BJ (cell line): ENCODE data around the gene ARMC10. TPM values are rescaled to one million over a fixed set of nuclear protein-coding genes. Genes with fewer than 3 reads are reported as not detected.

Source experiments
- CTCF ChIA-PET: fragments of 350-600 bp; formaldehyde crosslinking; extraction: SDS; loops from one replicate; lab custom pipeline; 2021; ENCODE audit warnings: antibody characterized with exemption, inconsistent platforms; lab: Yijun Ruan, JAX
- POLR2A ChIA-PET: fragments of 300-600 bp; sonication (Branson Sonifier 250); formaldehyde crosslinking; extraction: SDS; loops from one replicate; lab custom pipeline; 2021; ENCODE audit warnings: antibody characterized with exemption; lab: Charles Lee
- DNase-seq: peaks from one replicate; pipeline ENCODE4 v3.0.0-alpha.2; 2011; ENCODE audit warnings: low read depth
- H3K27me3 ChIP-seq: 2 replicates; pipeline ENCODE4 v1.6.0; 2011; ENCODE audit warnings: low read length; ENCODE audit not compliant: control insufficient read depth, insufficient read depth
- H3K36me3 ChIP-seq: 2 replicates; pipeline ENCODE4 v1.5.1; 2011; ENCODE audit warnings: low read length; ENCODE audit not compliant: control insufficient read depth, insufficient read depth
- H3K4me3 ChIP-seq: 2 replicates; pipeline ENCODE4 v1.5.1; 2011; ENCODE audit warnings: low read depth, mild to moderate bottlenecking, control low read depth, low read length
- CTCF ChIP-seq: IDR thresholded peaks from 2 replicates; pipeline ENCODE4 v1.5.1; 2011; ENCODE audit warnings: low read depth, mild to moderate bottlenecking, control low read depth, inconsistent platforms, low read length, moderate library complexity; ENCODE audit not compliant: insufficient read depth
- polyA plus RNA-seq: library from polyadenylated mRNA; depleted of rRNA; stranded (reverse); fragments of >200 nt; gene quantifications from 2 replicates; pipeline ENCODE4 v1.2.3, GENCODE V29; 2011

The ARMC10 gene
- polyA plus RNA-seq, 1 experiment: 13.2 TPM

GRCh38 chr7:103130901-103131624 is 56.1 kb downstream of the ARMC10 start:
- no peak for DNase-seq
- no peaks in the 10 kb centered on the region; the same call in none of the 2 replicates for H3K36me3 ChIP-seq
- ChIA-PET POLR2A (no interaction called here), CTCF (interaction anchor here (1.3 to 1.5 kb wide), 3 partner anchors 13 to 70 kb away, joined by 3 read pairs; no protein-coding TSS in a partner anchor)
- H3K27me3 ChIP-seq: no peaks in the 10 kb centered on the region
- no peak overlapping the region for H3K4me3 ChIP-seq
- TF ChIP-seq CTCF: no peak

GRCh38 chr7:103132995-103133688 is 58.2 kb downstream of the ARMC10 start:
- no peaks in the 10 kb centered on the region for H3K27me3 ChIP-seq
- ChIA-PET POLR2A (no interaction called here), CTCF (no interaction called here)
- H3K36me3 ChIP-seq: no peaks in the 10 kb centered on the region
- DNase-seq: no peak
- H3K4me3 ChIP-seq: no peak overlapping the region
- no peak for TF ChIP-seq CTCF

- no peak for DNase-seq
- no peak for TF ChIP-seq CTCF
- ChIA-PET POLR2A (no interaction called here), CTCF (interaction anchor here (1.7 kb wide), 1 partner anchor 30 kb away, joined by 5 read pairs; no protein-coding TSS in a partner anchor)
- no peaks in the 10 kb centered on the region for H3K27me3 ChIP-seq
- no peak overlapping the region for H3K4me3 ChIP-seq
- no peaks in the 10 kb centered on the region for H3K36me3 ChIP-seq
Measured at GRCh38 chr7:103134836-103135554, 60.1 kb downstream of the ARMC10 start.

- no peaks in the 10 kb centered on the region for H3K36me3 ChIP-seq
- TF ChIP-seq CTCF: no peak
- H3K4me3 ChIP-seq: no peak overlapping the region
- ChIA-PET CTCF (interaction anchor here (0.8 to 1.2 kb wide), 2 partner anchors 24 to 44 kb away, joined by 3 read pairs; no protein-coding TSS in a partner anchor), POLR2A (no interaction called here)
- H3K27me3 ChIP-seq: no peaks in the 10 kb centered on the region
- DNase-seq: no peak
Measured at GRCh38 chr7:103140061-103140460, 65.1 kb downstream of the ARMC10 start.

GRCh38 chr7:103140685-103141084 is 65.7 kb downstream of the ARMC10 start:
- Histone ChIP-seq H3K27me3 (no peaks in the 10 kb centered on the region), H3K4me3 (no peak overlapping the region), H3K36me3 (no peaks in the 10 kb centered on the region)
- ChIA-PET CTCF (interaction anchor here (0.8 to 1.2 kb wide), 2 partner anchors 25 to 44 kb away, joined by 3 read pairs; no protein-coding TSS in a partner anchor), POLR2A (no interaction called here)
- TF ChIP-seq CTCF: no peak
- DNase-seq: no peak
